HepG2 (cell line): Measurements from ENCODE around the gene CYP26A1. TPM values are rescaled to one million over a fixed set of nuclear protein-coding genes. Genes with fewer than 3 reads are reported as not detected.

Experiments
- ATF5 ChIP-seq: sonication (generic); formaldehyde crosslinking; IDR thresholded peaks from 2 replicates; pipeline ENCODE4 v1.4.0; 2020; ENCODE audit warnings: mild to moderate bottlenecking, low read depth, missing genetic modification reagents
- FOSL1 ChIP-seq: sonication (generic); formaldehyde crosslinking; IDR thresholded peaks from 2 replicates; pipeline ENCODE4 v1.9.0; 2021; ENCODE audit warnings: missing genetic modification reagents, borderline replicate concordance
- HES4 ChIP-seq: sonication (generic); formaldehyde crosslinking; IDR thresholded peaks from 2 replicates; pipeline ENCODE4 v1.9.0; 2021; ENCODE audit warnings: mild to moderate bottlenecking, missing genetic modification reagents, borderline replicate concordance
- KDM3A ChIP-seq: IDR thresholded peaks from 2 replicates; pipeline ENCODE4 v1.6.1; 2018; ENCODE audit warnings: low read depth, missing compliant biosample characterization
- KLF16 ChIP-seq, 2 experiments: sonication (generic) in 1 of 2; formaldehyde crosslinking in 1 of 2; IDR thresholded peaks; 2 replicates each; pipeline versions ENCODE4 v1.6.1 to v1.8.0; 2016 to 2023; ENCODE audit warnings: missing genetic modification reagents in 2 of 2, missing compliant biosample characterization in 1 of 2
- MLX ChIP-seq: IDR thresholded peaks from 2 replicates; pipeline ENCODE4 v1.6.1; 2016
- MTERF4 ChIP-seq: sonication (generic); formaldehyde crosslinking; IDR thresholded peaks from 2 replicates; pipeline ENCODE4 v1.8.0; 2023; ENCODE audit warnings: mild to moderate bottlenecking, missing genetic modification reagents
- MTF2 ChIP-seq: sonication (generic); formaldehyde crosslinking; IDR thresholded peaks from 2 replicates; pipeline ENCODE4 v1.5.0; 2020; ENCODE audit warnings: missing genetic modification reagents, borderline replicate concordance
- MXD4 ChIP-seq: IDR thresholded peaks from 2 replicates; pipeline ENCODE4 v1.6.1; 2016; ENCODE audit warnings: mild to moderate bottlenecking, missing biosample characterization, missing genetic modification reagents
- NONO ChIP-seq, 2 experiments: fragments of 450-650 bp in 1 of 2; sonication (generic) in 1 of 2; formaldehyde crosslinking in 1 of 2; IDR thresholded peaks in 1 of 2; conservative IDR thresholded peaks in 1 of 2; 2 replicates each; pipeline versions ENCODE4 v1.6.1 to v1.8.0; 2017 to 2022; ENCODE audit warnings: mild to moderate bottlenecking in 1 of 2, missing genetic modification reagents in 1 of 2, moderate library complexity in 1 of 2
- REL ChIP-seq: sonication (generic); formaldehyde crosslinking; conservative IDR thresholded peaks from 2 replicates; pipeline ENCODE4 v1.8.0; 2022; ENCODE audit warnings: mild to moderate bottlenecking, missing genetic modification reagents, moderate library complexity
- SOX5 ChIP-seq: IDR thresholded peaks from 2 replicates; pipeline ENCODE4 v1.6.1; 2016; ENCODE audit warnings: borderline replicate concordance
- SP2 ChIP-seq: sonication (generic); formaldehyde crosslinking; IDR thresholded peaks from 2 replicates; pipeline ENCODE4 v1.5.1; 2020; ENCODE audit warnings: mild to moderate bottlenecking, missing genetic modification reagents
- ZBTB20 ChIP-seq: sonication (generic); formaldehyde crosslinking; IDR thresholded peaks from 2 replicates; pipeline ENCODE4 v1.8.1; 2023; ENCODE audit warnings: missing genetic modification reagents, low read depth, mild to moderate bottlenecking, borderline replicate concordance
- ZFP62 ChIP-seq: sonication (generic); formaldehyde crosslinking; IDR thresholded peaks from 2 replicates; pipeline ENCODE4 v1.4.0; 2020; ENCODE audit warnings: missing genetic modification reagents
- ZMYM2 ChIP-seq: sonication (generic); formaldehyde crosslinking; IDR thresholded peaks from 2 replicates; pipeline ENCODE4 v1.8.0; 2022; ENCODE audit warnings: mild to moderate bottlenecking, missing genetic modification reagents
- ZNF20 ChIP-seq: sonication (generic); formaldehyde crosslinking; IDR thresholded peaks from 2 replicates; pipeline ENCODE4 v1.4.0; 2020; ENCODE audit warnings: mild to moderate bottlenecking, moderate library complexity, missing genetic modification reagents
- ZNF282 ChIP-seq: fragments of 450-650 bp; IDR thresholded peaks from 2 replicates; pipeline ENCODE4 v1.6.1; 2018; ENCODE audit not compliant: partially characterized antibody
- ZNF326 ChIP-seq: sonication (generic); formaldehyde crosslinking; IDR thresholded peaks from 2 replicates; pipeline ENCODE4 v1.4.0; 2020; ENCODE audit warnings: missing genetic modification reagents, borderline replicate concordance
- ZNF329 ChIP-seq: sonication (generic); formaldehyde crosslinking; IDR thresholded peaks from 2 replicates; pipeline ENCODE4 v1.9.0; 2021; ENCODE audit warnings: low read depth, mild to moderate bottlenecking, missing genetic modification reagents
- ZNF614 ChIP-seq: IDR thresholded peaks from 2 replicates; pipeline ENCODE4 v1.6.1; 2018; ENCODE audit warnings: missing biosample characterization, missing genetic modification reagents, inconsistent platforms, borderline replicate concordance
- ZNF639 ChIP-seq: conservative IDR thresholded peaks from 2 replicates; pipeline ENCODE4 v1.6.1; 2018; ENCODE audit warnings: missing genetic modification reagents
- ZNF713 ChIP-seq: sonication (generic); formaldehyde crosslinking; IDR thresholded peaks from 2 replicates; pipeline ENCODE4 v1.4.0; 2020; ENCODE audit warnings: mild to moderate bottlenecking, missing genetic modification reagents
- ZNF746 ChIP-seq: sonication (generic); formaldehyde crosslinking; IDR thresholded peaks from 2 replicates; pipeline ENCODE4 v1.8.0; 2022; ENCODE audit warnings: mild to moderate bottlenecking, missing genetic modification reagents
- ZSCAN22 ChIP-seq: sonication (generic); formaldehyde crosslinking; IDR thresholded peaks from 2 replicates; pipeline ENCODE4 v1.4.0; 2020; ENCODE audit warnings: mild to moderate bottlenecking, missing genetic modification reagents
- ZXDC ChIP-seq: sonication (generic); formaldehyde crosslinking; IDR thresholded peaks from 2 replicates; pipeline ENCODE4 v1.5.0; 2020; ENCODE audit warnings: mild to moderate bottlenecking, missing genetic modification reagents
- polyA plus RNA-seq, 8 experiments: library from polyadenylated mRNA; depleted of rRNA in 3 of 8; stranded (reverse) in 7 of 8; unstranded in 1 of 8; fragments of >200 nt; fragmentation: Illumina TruSeq in 4 of 8; extraction: Trizol in 4 of 8; gene quantifications; 2 replicates each; pipeline versions ENCODE4 v1.2.1 to v1.2.3, GENCODE V29; 2011 to 2016; ENCODE audit warnings: low read depth in 4 of 8, missing spikeins in 1 of 8, mixed read lengths in 1 of 8; ENCODE audit not compliant: insufficient read depth in 1 of 8
- total RNA-seq, 5 experiments: library from RNA; depleted of rRNA; stranded (reverse); fragments of >200 nt; fragmentation: Illumina TruSeq; extraction: Trizol; gene quantifications; 2 replicates each; pipeline ENCODE4 v1.2.3, GENCODE V29; 2016; ENCODE audit warnings: low read depth in 1 of 5

CYP26A1 gene
- total and polyA plus RNA-seq, 2 of the 13 experiments (the other 11 are each of a cell fraction or from before 2014, with no cell fraction given), result 0.15 TPM; not detected in 1

GRCh38 chr10:93106631-93107072 is 33.0 kb downstream of the CYP26A1 start (continued):
- TF ChIP-seq ATF5 (CRISPR knock-in tag) (no peak), REL (CRISPR knock-in tag) (no peak), MLX (CRISPR knock-in tag) (0 out of 2 replicates have a peak, but pooled peaks have one; percentile 33), ZSCAN22 (no peak), MTF2 (CRISPR knock-in tag) (no peak), ZNF713 (CRISPR knock-in tag) (no peak), HES4 (CRISPR knock-in tag) (no peak), ZNF326 (no peak), SP2 (CRISPR knock-in tag) (no peak), ZNF329 (CRISPR knock-in tag) (no peak), ZMYM2 (CRISPR knock-in tag) (no peak), ZFP62 (CRISPR knock-in tag) (no peak), ZNF639 (CRISPR knock-in tag) (no peak), NONO (IDR thresholded peaks at IDR 0.05) (no peak), NONO (CRISPR knock-in tag; conservative IDR thresholded peaks at IDR 0.05) (no peak; the same call in 1 of the 2 replicates), FOSL1 (CRISPR knock-in tag) (no peak), ZNF614 (no peak), ZBTB20 (peak; percentile 59; the same call in 1 of the 2 replicates), KLF16 (CRISPR knock-in tag; IDR thresholded peaks at IDR 0.05) (peak in 1 of 2 experiments; percentile 79; a peak in 2 of 4 replicates), ZNF282 (no peak), SOX5 (CRISPR knock-in tag) (peak; percentile 95), ZNF746 (CRISPR knock-in tag) (no peak), ZXDC (no peak), KDM3A (CRISPR knock-in tag) (no peak), MTERF4 (CRISPR knock-in tag) (0 out of 2 replicates have a peak, but pooled peaks have one; percentile 42), ZNF20 (CRISPR knock-in tag) (no peak), MXD4 (CRISPR knock-in tag) (no peak)
